Prostate gland (tissue), 2 donors: ENCODE measurements around the gene PRR15L. TPM values are rescaled to one million over a fixed set of nuclear protein-coding genes. Genes with fewer than 3 reads are reported as not detected.
"Not testable (repeated sequence)": the region's sequence is repeated elsewhere in the genome, so short reads cannot be mapped to it uniquely, and the experiment has no call there.

ENCODE experiments used
- DNase-seq: peaks from one replicate; pipeline ENCODE4 v3.0.0-alpha.2; 2019; ENCODE audit warnings: low spot score
- H3K27ac ChIP-seq, 2 donors: fragments of 200-600 bp; sonication (generic); 2 replicates each; pipeline ENCODE4 v1.5.1; 2017 to 2019
- H3K27me3 ChIP-seq: fragments of 200-600 bp; sonication (generic); replicated peaks from 2 replicates; pipeline ENCODE4 v1.5.1; 2019; ENCODE audit not compliant: insufficient read depth
- H3K36me3 ChIP-seq, 2 donors: fragments of 200-600 bp; sonication (generic); 1 replicate in 1 of 2; 2 replicates in 1 of 2; pipeline versions ENCODE4 v1.5.1 to v1.8.1; 2017 to 2019
- H3K4me1 ChIP-seq: fragments of 200-600 bp; sonication (generic); replicated peaks from 2 replicates; pipeline ENCODE4 v1.5.1; 2019
- H3K4me3 ChIP-seq, 2 donors: fragments of 200-600 bp; sonication (generic); 2 replicates each; pipeline ENCODE4 v1.5.1; 2017 to 2019
- H3K9me3 ChIP-seq: fragments of 200-600 bp; sonication (generic); 2 replicates; pipeline ENCODE4 v1.5.1; 2017
- POLR2A ChIP-seq: fragments of 450-650 bp; IDR thresholded peaks from one replicate; pipeline ENCODE4 v1.6.1; 2016; ENCODE audit warnings: antibody characterized with exemption, mild to moderate bottlenecking
- POLR2AphosphoS5 ChIP-seq: sonication (generic); formaldehyde crosslinking; IDR thresholded peaks from one replicate; pipeline ENCODE4 v1.6.1; 2017; ENCODE audit warnings: antibody characterized with exemption
- WGBS: methylation state at CpG from one replicate; pipeline ENCODE4 v1.1.5; 2018; 5-methylcytosine and 5-hydroxymethylcytosine counted together
- intact Hi-C: fragments of 100-400 bp; cut with DNase I; formaldehyde crosslinking; loops from one replicate; pipeline ENCODE4 v1.14.2; 2022
- total RNA-seq, 2 donors: library from RNA; depleted of rRNA; stranded (reverse); fragments of >200 nt; gene quantifications; one replicate each; pipeline ENCODE4 v1.1.0, GENCODE V29; 2016
- TF ChIP-seq, protein P1 (sequence below), 4 experiments: fragments of 200-600 bp in 2 of 4; fragments of 450-650 bp in 2 of 4; sonication (generic) in 2 of 4; IDR thresholded peaks; 1 replicate in 3 of 4; 2 replicates in 1 of 4; pipeline ENCODE4 v1.5.1; 2016 to 2019; ENCODE audit warnings: antibody characterized with exemption in 4 of 4, mild to moderate bottlenecking in 2 of 4, moderate library complexity in 2 of 4

The PRR15L gene
- total RNA-seq, 2 donors from 2014 or later = 19.9 to 59.7 TPM

GRCh38 chr17:47927821-47928400, 29.8 kb downstream of the PRR15L start:
- H3K9me3 ChIP-seq = no peaks in the 10 kb centered on the region
- no peak overlapping the region for H3K4me3 ChIP-seq
- no peaks in the 10 kb centered on the region for H3K27me3 ChIP-seq
- no peak overlapping the region for H3K27ac ChIP-seq
- H3K36me3 ChIP-seq = peaks cover 0 to 17% of the 10 kb centered on the region in 2 donors
- intact Hi-C loops = no loop called here
- 79% methylated on average over 20 of the region's 20 CpGs for WGBS
- TF ChIP-seq, protein P1, sequence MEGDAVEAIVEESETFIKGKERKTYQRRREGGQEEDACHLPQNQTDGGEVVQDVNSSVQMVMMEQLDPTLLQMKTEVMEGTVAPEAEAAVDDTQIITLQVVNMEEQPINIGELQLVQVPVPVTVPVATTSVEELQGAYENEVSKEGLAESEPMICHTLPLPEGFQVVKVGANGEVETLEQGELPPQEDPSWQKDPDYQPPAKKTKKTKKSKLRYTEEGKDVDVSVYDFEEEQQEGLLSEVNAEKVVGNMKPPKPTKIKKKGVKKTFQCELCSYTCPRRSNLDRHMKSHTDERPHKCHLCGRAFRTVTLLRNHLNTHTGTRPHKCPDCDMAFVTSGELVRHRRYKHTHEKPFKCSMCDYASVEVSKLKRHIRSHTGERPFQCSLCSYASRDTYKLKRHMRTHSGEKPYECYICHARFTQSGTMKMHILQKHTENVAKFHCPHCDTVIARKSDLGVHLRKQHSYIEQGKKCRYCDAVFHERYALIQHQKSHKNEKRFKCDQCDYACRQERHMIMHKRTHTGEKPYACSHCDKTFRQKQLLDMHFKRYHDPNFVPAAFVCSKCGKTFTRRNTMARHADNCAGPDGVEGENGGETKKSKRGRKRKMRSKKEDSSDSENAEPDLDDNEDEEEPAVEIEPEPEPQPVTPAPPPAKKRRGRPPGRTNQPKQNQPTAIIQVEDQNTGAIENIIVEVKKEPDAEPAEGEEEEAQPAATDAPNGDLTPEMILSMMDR (IDR thresholded peaks at IDR 0.05) = no peak
- TF ChIP-seq POLR2A = no peak
- no peak for TF ChIP-seq POLR2AphosphoS5
- no peak for DNase-seq
- H3K4me1 ChIP-seq = peaks cover 11% of the 10 kb centered on the region

DNA sequence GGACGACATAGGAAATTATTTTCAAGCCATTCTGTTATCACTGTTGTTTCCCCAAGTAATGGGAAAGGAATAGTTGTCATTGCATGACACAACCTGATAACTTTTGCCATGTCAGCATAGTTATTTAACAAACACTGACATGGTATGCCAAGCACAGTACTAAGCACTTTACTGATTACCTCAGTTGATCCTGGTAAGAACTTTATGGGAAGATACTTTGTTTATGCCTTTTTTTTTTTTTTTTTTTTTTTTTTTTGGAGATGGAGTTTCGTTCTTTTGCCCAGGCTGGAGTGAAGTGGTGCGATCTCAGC, 32.0 kb downstream of the PRR15L start:
- Histone ChIP-seq H3K4me1 (peaks cover 11% of the 10 kb centered on the region), H3K27ac (no peak overlapping the region), H3K36me3 (peaks cover 0 to 17% of the 10 kb centered on the region in 2 donors), H3K9me3 (no peaks in the 10 kb centered on the region), H3K4me3 (no peak overlapping the region), H3K27me3 (no peaks in the 10 kb centered on the region)
- WGBS = 83% methylated on average over 3 of the region's 3 CpGs
- DNase-seq = no peak
- intact Hi-C loops = no loop called here
- TF ChIP-seq POLR2AphosphoS5 (no peak), POLR2A (no peak)
- TF ChIP-seq, protein P1 (IDR thresholded peaks at IDR 0.05) = no peak

DNA sequence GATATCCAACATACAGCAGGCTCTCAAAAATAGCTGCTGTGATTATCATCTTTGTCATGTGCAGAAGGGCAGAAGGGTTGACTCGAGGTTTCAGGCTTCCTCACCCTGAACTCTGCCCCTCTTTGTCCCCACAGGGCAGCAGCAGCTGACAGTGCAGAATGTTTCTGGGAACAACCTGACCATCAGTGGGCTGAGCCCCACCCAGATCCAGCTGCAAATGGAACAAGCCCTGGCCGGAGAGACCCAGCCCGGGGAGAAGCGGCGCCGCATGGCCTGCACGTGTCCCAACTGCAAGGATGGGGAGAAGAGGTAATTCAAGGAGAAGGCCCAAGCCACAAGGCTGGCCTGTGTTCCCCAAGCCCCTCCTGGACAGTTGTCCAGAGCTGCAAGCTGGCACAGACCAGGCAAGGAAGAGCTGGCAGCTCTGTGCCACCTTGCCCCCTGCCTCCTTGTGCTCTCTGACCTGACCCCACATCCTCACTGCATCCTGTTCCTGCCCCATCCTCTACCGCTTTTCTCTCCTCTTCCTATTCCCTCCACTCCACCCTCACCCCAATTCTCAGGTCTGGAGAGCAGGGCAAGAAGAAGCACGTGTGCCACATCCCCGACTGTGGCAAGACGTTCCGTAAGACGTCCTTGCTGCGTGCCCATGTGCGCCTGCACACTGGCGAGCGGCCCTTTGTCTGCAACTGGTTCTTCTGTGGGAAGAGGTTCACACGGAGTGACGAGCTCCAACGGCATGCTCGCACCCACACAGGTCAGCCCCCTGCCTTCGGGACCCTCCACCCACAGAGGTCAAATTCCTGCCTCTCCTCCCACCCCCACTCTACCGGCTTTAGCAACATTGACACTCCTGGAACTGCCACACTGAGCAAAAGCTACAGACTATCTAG, 32.7 kb downstream of the PRR15L start:
- Histone ChIP-seq H3K27ac (no peak overlapping the region), H3K4me1 (peaks cover 10% of the 10 kb centered on the region), H3K27me3 (no peaks in the 10 kb centered on the region), H3K9me3 (no peaks in the 10 kb centered on the region), H3K4me3 (no peak overlapping the region), H3K36me3 (peaks cover 0 to 17% of the 10 kb centered on the region in 2 donors)
- intact Hi-C loops = no loop called here
- WGBS = 92% methylated on average over 23 of the region's 23 CpGs
- no peak for TF ChIP-seq POLR2AphosphoS5
- TF ChIP-seq, protein P1 (IDR thresholded peaks at IDR 0.05) = no peak
- TF ChIP-seq POLR2A = no peak
- no peak for DNase-seq

DNA sequence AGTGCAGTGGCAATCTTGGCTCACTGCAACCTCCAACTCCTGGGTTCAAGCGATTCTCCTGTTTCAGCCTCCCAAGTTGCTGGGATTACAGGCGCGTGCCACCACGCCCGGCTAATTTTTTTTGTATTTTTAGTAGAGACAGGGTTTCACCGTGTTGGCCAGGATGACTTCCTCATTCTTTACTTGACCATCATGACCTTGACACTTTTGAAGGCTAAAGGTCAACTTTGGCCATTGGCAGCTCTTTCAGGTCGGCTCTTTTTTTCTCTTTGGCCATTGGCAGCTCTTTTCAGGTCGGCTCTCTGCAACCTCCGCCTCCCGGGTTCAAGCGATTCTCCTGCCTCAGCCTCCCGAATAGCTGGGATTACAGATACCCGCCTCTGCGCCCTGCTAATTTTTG, 37.8 kb downstream of the PRR15L start:
- H3K4me3 ChIP-seq, intact Hi-C loops, H3K4me1 ChIP-seq, H3K9me3 ChIP-seq, H3K27me3 ChIP-seq, H3K27ac ChIP-seq, DNase-seq: not testable (repeated sequence)
- 95% methylated on average over 14 of the region's 14 CpGs for WGBS
- peaks cover 0 to 10% of the 10 kb centered on the region in 2 donors for H3K36me3 ChIP-seq

- H3K27me3 ChIP-seq = no peaks in the 10 kb centered on the region
- TF ChIP-seq, protein P1 (IDR thresholded peaks at IDR 0.05) = no peak
- TF ChIP-seq POLR2A (no peak), POLR2AphosphoS5 (no peak)
- H3K9me3 ChIP-seq = no peaks in the 10 kb centered on the region
- peaks cover 0 to 6% of the 10 kb centered on the region in 2 donors for H3K36me3 ChIP-seq
- intact Hi-C loops = no loop called here
- no peak for DNase-seq
- no peak overlapping the region for H3K27ac ChIP-seq
- 95% methylated on average over 2 of the region's 2 CpGs for WGBS
- no peaks in the 10 kb centered on the region for H3K4me1 ChIP-seq
- no peak overlapping the region for H3K4me3 ChIP-seq
Measured at GRCh38 chr17:47918991-47919390, 38.7 kb downstream of the PRR15L start.
